Right lobe of liver (tissue), 6 donors: Measurements from ENCODE around the gene KCNQ5. TPM values are rescaled to one million over a fixed set of nuclear protein-coding genes. Genes with fewer than 3 reads are reported as not detected.

Experiments
- ATAC-seq, 4 donors: fragments of 200-7000 bp; cut with Tn5 transposase; one replicate each; pipeline ENCODE4 v1.9.1; 2020; ENCODE audit warnings: mild to moderate bottlenecking in 4 of 4, moderate library complexity in 4 of 4
- DNase-seq, 3 donors: peaks; one replicate each; pipeline ENCODE4 v3.0.0-alpha.2; 2020
- H3K27ac ChIP-seq, 3 donors: fragments of 200-600 bp; one replicate each; pipeline ENCODE4 v1.8.0; 2022
- H3K27me3 ChIP-seq, 2 donors: fragments of 200-600 bp; one replicate each; pipeline ENCODE4 v1.8.0; 2022
- H3K36me3 ChIP-seq, 4 donors: fragments of 200-600 bp; sonication (generic) in 1 of 4; one replicate each; pipeline versions ENCODE4 v1.5.1 to v1.8.0; 2017 to 2022; ENCODE audit warnings: control low read depth in 1 of 4
- H3K4me1 ChIP-seq, 4 donors: fragments of 200-600 bp; sonication (generic) in 1 of 4; one replicate each; pipeline versions ENCODE4 v1.5.1 to v1.8.0; 2017 to 2022; ENCODE audit warnings: control low read depth in 1 of 4
- H3K4me3 ChIP-seq, 3 donors: fragments of 200-600 bp; one replicate each; pipeline ENCODE4 v1.8.0; 2022
- H3K9me3 ChIP-seq, 4 donors: fragments of 200-600 bp; sonication (generic) in 1 of 4; one replicate each; pipeline versions ENCODE4 v1.5.1 to v1.8.0; 2017 to 2022; ENCODE audit warnings: control low read depth in 1 of 4
- CTCF ChIP-seq, 4 donors: fragments of 200-600 bp in 3 of 4; fragments of 450-650 bp in 1 of 4; IDR thresholded peaks; one replicate each; pipeline versions ENCODE4 v1.5.1 to v1.8.0; 2016 to 2022; ENCODE audit warnings: antibody characterized with exemption in 4 of 4, mild to moderate bottlenecking in 2 of 4
- POLR2A ChIP-seq: fragments of 450-650 bp; IDR thresholded peaks from one replicate; pipeline ENCODE4 v1.6.1; 2017; ENCODE audit warnings: antibody characterized with exemption, mild to moderate bottlenecking
- WGBS: methylation state at CpG from one replicate; pipeline ENCODE4 v1.1.6; 2018; ENCODE audit warnings: low coverage, low lambda C conversion rate; ENCODE audit not compliant: insufficient coverage; ENCODE audit errors: missing lambda C conversion rate; 5-methylcytosine and 5-hydroxymethylcytosine counted together
- intact Hi-C, 2 donors: fragments of 100-400 bp; cut with DNase I; formaldehyde crosslinking; loops; one replicate each; pipeline versions ENCODE4 v1.11.2 to v1.14.1; 2022
- microRNA-seq, 2 donors: library from miRNA; unstranded; fragments of <30 nt; microRNA quantifications; one replicate each; pipeline ENCODE4, GENCODE V29; 2019 to 2020
- small RNA-seq, 2 experiments: library from RNA; depleted of rRNA; stranded (forward); fragments of <200 nt; gene quantifications; one replicate each; pipeline ENCODE3, GENCODE V24; 2016
- total RNA-seq, 6 experiments: library from RNA; depleted of rRNA in 2 of 6; stranded (reverse); fragments of >200 nt in 2 of 6; fragmentation: NEBNext Ultra II Directional in 3 of 6; extraction: Animal tissue kit (Norgen Biotek cat#: 25700) in 3 of 6; gene quantifications; one replicate each; pipeline versions ENCODE4 v1.1.0 to v1.2.4, GENCODE V29; 2016 to 2023
- donor health status: DM: no; HTN: yes; CAD: no.
- donor health status: DM: no; HTN: no; CAD: no.
- donor health status: DM: no; HTN: no; CAD: no.
- donor health status: DM: no; HTN: yes; CAD: no.
- donor health status: DM: no; HTN: yes; CAD: no.

The KCNQ5 gene
- total RNA-seq, 6 experiments from 2014 or later, result 0.04 to 0.11 TPM; not detected in 4

- Histone ChIP-seq H3K4me3 (no peak overlapping the region), H3K4me1 (no peaks in the 10 kb centered on the region), H3K27me3 (no peaks in the 10 kb centered on the region), H3K9me3 (no peaks in the 10 kb centered on the region), H3K36me3 (no peaks in the 10 kb centered on the region), H3K27ac (no peak overlapping the region)
- ATAC-seq (no peak), DNase-seq (no peak)
- 51% methylated on average over 2 of the region's 4 CpGs for WGBS
- intact Hi-C loops, result no loop called here
- no peak for TF ChIP-seq POLR2A
- TF ChIP-seq CTCF (IDR thresholded peaks at IDR 0.05), result no peak
These were observed 618.9 kb downstream of the KCNQ5 start for GRCh38 chr6:73240730-73241129.

GRCh38 chr6:73242001-73242400 lies 620.1 kb downstream of the KCNQ5 start:
- Histone ChIP-seq H3K36me3 (no peaks in the 10 kb centered on the region), H3K4me3 (no peak overlapping the region), H3K4me1 (no peaks in the 10 kb centered on the region), H3K9me3 (no peaks in the 10 kb centered on the region), H3K27ac (no peak overlapping the region), H3K27me3 (no peaks in the 10 kb centered on the region)
- no peak for TF ChIP-seq POLR2A
- no peak for TF ChIP-seq CTCF (IDR thresholded peaks at IDR 0.05)
- WGBS, result 66% methylated on average over 4 of the region's 5 CpGs
- ATAC-seq, result no peak
- intact Hi-C loops, result no loop called here
- DNase-seq, result no peak

Small RNA genes within 50 kb of the gene (microRNA-seq; reads per million reads assigned to microRNA genes)
- gene MIR4282, result 0 reads per million in 2 donors

Small RNA genes within 50 kb of the gene (small RNA-seq; reads per million reads assigned to genes)
- gene MIR4282, result 0 reads per million in 2 experiments
